ENCODE data around the gene SYNE1.

- no peak for TF ChIP-seq CTCF (IDR thresholded peaks at IDR 0.05)
- TF ChIP-seq POLR2A (IDR thresholded peaks at IDR 0.05): no peak
Observed at GRCh38 chr6:152147269-152147668, 489.9 kb downstream of the SYNE1 start.
